ENCODE measurements around the gene NAGPA. TPM values are rescaled to one million over a fixed set of nuclear protein-coding genes. Genes with fewer than 3 reads are reported as not detected.

Gene NAGPA
- total and polyA plus RNA-seq, 10 of the 15 experiments (the other 5 are each of a cell fraction or from before 2014, with no cell fraction given) = 0.03 to 11.6 (median 6.6) TPM

- TF ChIP-seq ELK1 (IDR thresholded peaks at IDR 0.05; ENCODE audit: low read depth, low read length) (no peak), IKZF2 (IDR thresholded peaks at IDR 0.05) (no peak), KAT2A (conservative IDR thresholded peaks at IDR 0.05; ENCODE audit: control insufficient read depth, low read depth, low read length) (no peak), ZNF217 (IDR thresholded peaks at IDR 0.05) (no peak), TBL1XR1 (IDR thresholded peaks at IDR 0.05; ENCODE audit: low read depth, low read length) (no peak)
Measured at GRCh38 chr16:5044011-5044540, 10.3 kb upstream of the NAGPA start (continued).

- RAD21 ChIA-PET (ENCODE audit: unreplicated experiment) = no interaction called here
- no peak overlapping the region for H3K4me3 ChIP-seq
- H3K79me2 ChIP-seq (ENCODE audit: control insufficient read depth, insufficient read depth, low read length) = no peaks in the 10 kb centered on the region
Measured at GRCh38 chr16:5042574-5043171, 8.9 kb upstream of the NAGPA start.

More at GRCh38 chr16:5042574-5043171, 8.9 kb upstream of the NAGPA start:
- no TSS peak for BruUV-seq (replicated peaks)
- H3K27me3 ChIP-seq (replicated peaks in 1 of 2; ENCODE audit: control insufficient read depth in 2 of 2, insufficient read depth in 2 of 2, low read length in 1 of 2) = no peaks in the 10 kb centered on the region
- WGBS (ENCODE audit: insufficient coverage, insufficient replicate concordance, low lambda C conversion rate, missing lambda C conversion rate) = 78% methylated on average over 14 of the region's 14 CpGs
- no peak overlapping the region for H3K27ac ChIP-seq (ENCODE audit: control insufficient read depth, insufficient read depth)
- peak overlapping the region; percentile 88; the same call in 1 of the 2 replicates for H3K4me2 ChIP-seq (ENCODE audit: control insufficient read depth, insufficient read depth)
- H4K20me1 ChIP-seq (ENCODE audit: control insufficient read depth, insufficient read depth) = no peaks in the 10 kb centered on the region
- CTCF ChIA-PET = no interaction called here
- in situ Hi-C loops (cut with MboI) (no loop called here), intact Hi-C loops (cut with micrococcal nuclease; ENCODE audit: unreplicated experiment) (no loop called here)
- no peak for DNase-seq (ENCODE audit: low read depth, low spot score)
- no peaks in the 10 kb centered on the region for H3K36me3 ChIP-seq (ENCODE audit: control insufficient read depth in 2 of 2, insufficient read depth in 2 of 2, low read length in 1 of 2)
- SMC1A ChIA-PET (ENCODE audit: uncharacterized antibody, unreplicated experiment) = no interaction called here
- no peaks in the 10 kb centered on the region for H3K9me3 ChIP-seq (replicated peaks; ENCODE audit: control insufficient read depth, insufficient read depth, low read length)
- POLR2A ChIA-PET = no interaction called here
- FAIRE-seq = no peak
- no peak overlapping the region for H2AFZ ChIP-seq (ENCODE audit: control insufficient read depth, low read depth, low read length)
- H3K9ac ChIP-seq (ENCODE audit: control insufficient read depth, insufficient read depth, low read length) = no peak overlapping the region
- ATAC-seq = no peak
- TF ChIP-seq KAT2A (conservative IDR thresholded peaks at IDR 0.05; ENCODE audit: control insufficient read depth, low read depth, low read length) (no peak), REST (IDR thresholded peaks at IDR 0.05; ENCODE audit: low read depth, low read length) (peak; percentile 71; the same call in 1 of the 2 replicates), SMC3 (IDR thresholded peaks at IDR 0.05; ENCODE audit: borderline replicate concordance, low read length) (no peak), HDAC2 (IDR thresholded peaks at IDR 0.05) (no peak)
- H3K4me1 ChIP-seq (ENCODE audit: control insufficient read depth, insufficient read depth, low read length) = peaks cover 26% of the 10 kb centered on the region

Measured in GM12878 (cell line).